Fibroblast of pulmonary artery (primary cell): Measurements from ENCODE around the gene NPBWR2.

ENCODE experiments used
- DNase-seq: peaks from one replicate; pipeline ENCODE4 v3.0.0-alpha.2; 2010; ENCODE audit warnings: low read depth
- H3K4me3 ChIP-seq: replicated peaks from 2 replicates; pipeline ENCODE4 v1.5.1; 2011; ENCODE audit warnings: low read depth, mild to moderate bottlenecking, control low read depth, low read length, moderate library complexity
- TF ChIP-seq, protein P1 (sequence below): IDR thresholded peaks from 2 replicates; pipeline ENCODE4 v1.5.1; 2011; ENCODE audit warnings: mild to moderate bottlenecking, control low read depth, low read length, inconsistent platforms; ENCODE audit errors: missing control alignments

The NPBWR2 gene, protein sequence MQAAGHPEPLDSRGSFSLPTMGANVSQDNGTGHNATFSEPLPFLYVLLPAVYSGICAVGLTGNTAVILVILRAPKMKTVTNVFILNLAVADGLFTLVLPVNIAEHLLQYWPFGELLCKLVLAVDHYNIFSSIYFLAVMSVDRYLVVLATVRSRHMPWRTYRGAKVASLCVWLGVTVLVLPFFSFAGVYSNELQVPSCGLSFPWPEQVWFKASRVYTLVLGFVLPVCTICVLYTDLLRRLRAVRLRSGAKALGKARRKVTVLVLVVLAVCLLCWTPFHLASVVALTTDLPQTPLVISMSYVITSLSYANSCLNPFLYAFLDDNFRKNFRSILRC

DNA sequence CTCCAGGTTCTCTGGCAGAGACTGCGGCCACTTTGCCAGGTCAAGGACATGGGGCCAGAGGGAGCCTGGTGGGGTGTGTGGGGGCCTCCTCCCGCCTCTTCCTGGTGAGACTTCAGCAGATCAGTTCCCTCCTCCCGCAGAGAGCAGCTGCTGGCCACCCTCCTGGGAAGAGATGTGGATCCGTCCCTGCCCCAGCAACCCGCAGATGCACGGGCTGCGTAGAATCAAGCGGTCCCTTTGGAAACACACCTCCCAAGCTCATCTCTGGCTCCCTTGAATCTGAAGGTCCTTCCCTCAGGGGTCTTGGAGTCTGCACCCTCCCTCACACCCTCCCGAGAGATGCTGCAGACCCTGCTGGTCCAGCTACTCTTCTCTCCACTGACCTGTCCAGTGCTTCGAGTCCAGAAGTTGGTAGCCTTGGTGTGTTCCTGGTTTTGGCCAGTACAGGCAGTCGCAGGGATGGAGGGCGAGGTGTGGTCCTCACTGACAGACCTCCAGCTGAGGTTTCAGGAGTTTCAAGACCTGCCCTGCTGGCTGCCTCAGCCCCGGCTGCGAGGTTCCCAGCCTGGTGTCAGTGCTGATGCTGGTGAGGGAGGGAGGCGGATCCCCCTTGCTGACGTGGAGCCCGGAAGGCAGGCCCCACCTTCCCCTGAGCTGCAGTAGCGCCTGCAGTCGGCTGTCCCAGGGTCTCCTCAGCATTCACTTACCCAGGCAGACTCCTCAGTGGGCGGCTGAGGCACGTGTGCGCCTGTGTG is at the start of gene NPBWR2:
Gene NPBWR2 (minus strand): TSS at position 585 of the 755 bp plus-strand sequence. CDS start 734 bp downstream, outside the sequence.
- DNase-seq, result no peak
- H3K4me3 ChIP-seq, result no peak within 1 kb of the TSS
- TF ChIP-seq, protein P1, sequence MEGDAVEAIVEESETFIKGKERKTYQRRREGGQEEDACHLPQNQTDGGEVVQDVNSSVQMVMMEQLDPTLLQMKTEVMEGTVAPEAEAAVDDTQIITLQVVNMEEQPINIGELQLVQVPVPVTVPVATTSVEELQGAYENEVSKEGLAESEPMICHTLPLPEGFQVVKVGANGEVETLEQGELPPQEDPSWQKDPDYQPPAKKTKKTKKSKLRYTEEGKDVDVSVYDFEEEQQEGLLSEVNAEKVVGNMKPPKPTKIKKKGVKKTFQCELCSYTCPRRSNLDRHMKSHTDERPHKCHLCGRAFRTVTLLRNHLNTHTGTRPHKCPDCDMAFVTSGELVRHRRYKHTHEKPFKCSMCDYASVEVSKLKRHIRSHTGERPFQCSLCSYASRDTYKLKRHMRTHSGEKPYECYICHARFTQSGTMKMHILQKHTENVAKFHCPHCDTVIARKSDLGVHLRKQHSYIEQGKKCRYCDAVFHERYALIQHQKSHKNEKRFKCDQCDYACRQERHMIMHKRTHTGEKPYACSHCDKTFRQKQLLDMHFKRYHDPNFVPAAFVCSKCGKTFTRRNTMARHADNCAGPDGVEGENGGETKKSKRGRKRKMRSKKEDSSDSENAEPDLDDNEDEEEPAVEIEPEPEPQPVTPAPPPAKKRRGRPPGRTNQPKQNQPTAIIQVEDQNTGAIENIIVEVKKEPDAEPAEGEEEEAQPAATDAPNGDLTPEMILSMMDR, result no peak

GRCh38 chr20:64156136-64156885 is 48.9 kb upstream of the NPBWR2 start:
- no peak overlapping the region for H3K4me3 ChIP-seq
- TF ChIP-seq, protein P1, result no peak
- DNase-seq, result no peak

GRCh38 chr20:64155258-64156135 is 48.1 kb upstream of the NPBWR2 start:
- TF ChIP-seq, protein P1, result no peak
- no peak overlapping the region for H3K4me3 ChIP-seq
- no peak for DNase-seq

GRCh38 chr20:64154590-64155257 is 47.4 kb upstream of the NPBWR2 start:
- no peak overlapping the region for H3K4me3 ChIP-seq
- TF ChIP-seq, protein P1, result no peak
- no peak for DNase-seq

- no peak for DNase-seq
- TF ChIP-seq, protein P1, result no peak
- no peak overlapping the region for H3K4me3 ChIP-seq
Measured at GRCh38 chr20:64153861-64154589, 46.7 kb upstream of the NPBWR2 start.
